ENCODE data around the gene OPRL1. TPM values are rescaled to one million over a fixed set of nuclear protein-coding genes. Genes with fewer than 3 reads are reported as not detected.
A peak's percentile ranks its signal among the peaks of the same experiment; 100 is the strongest.

Gene OPRL1
- total RNA-seq, 2 experiments from 2014 or later = 0.61 to 0.63 TPM

GRCh38 chr20:64058536-64058935 is 21.3 kb upstream of the OPRL1 start:
- peaks cover 13% of the 10 kb centered on the region for H3K4me1 Mint-ChIP-seq (ENCODE audit: low read depth)

GRCh38 chr20:64062276-64062595 is 17.6 kb upstream of the OPRL1 start:
- intact Hi-C loops (cut with micrococcal nuclease) = loop anchor here (10.0 kb wide), 1 partner anchor 87 kb away; the partner anchor contains the start of gene SAMD10
- DNase-seq (no peak), ATAC-seq (no peak)
- CTCF ChIA-PET = interaction anchor here (0.7 to 2.1 kb wide), 5 partner anchors 9 to 82 kb away, joined by 3 to 6 read pairs (median 4); partner anchors contain the start of gene LKAAEAR1
- Mint-ChIP-seq H3K4me3 (peak overlapping the region; percentile 89), H3K36me3 (ENCODE audit: low read depth) (no peaks in the 10 kb centered on the region), H3K4me1 (ENCODE audit: low read depth) (peaks cover 41% of the 10 kb centered on the region), H3K27ac (no peak overlapping the region), H3K27me3 (no peaks in the 10 kb centered on the region), H3K9me3 (no peaks in the 10 kb centered on the region)
- no peak for TF ChIP-seq CTCF (IDR thresholded peaks at IDR 0.05)
- POLR2A ChIA-PET = interaction anchor here (0.7 to 1.6 kb wide), 6 partner anchors 11 to 82 kb away, joined by 3 to 4 read pairs (median 3); partner anchors contain the start of genes OPRL1, PRPF6 and SAMD10

More at GRCh38 chr20:64058536-64058935, 21.3 kb upstream of the OPRL1 start:
- POLR2A ChIA-PET = interaction anchor here (1.1 kb wide), 1 partner anchor 20 kb away, joined by 3 read pairs; no protein-coding TSS in a partner anchor
- Mint-ChIP-seq H3K36me3 (ENCODE audit: low read depth) (no peaks in the 10 kb centered on the region), H3K27me3 (peaks cover 6% of the 10 kb centered on the region), H3K9me3 (no peaks in the 10 kb centered on the region), H3K4me3 (peak overlapping the region; percentile 76), H3K27ac (no peak overlapping the region)
- no peak for TF ChIP-seq CTCF (IDR thresholded peaks at IDR 0.05)
- no peak for DNase-seq
- CTCF ChIA-PET = interaction anchor here (0.7 to 5.0 kb wide), 2 partner anchors 17 to 20 kb away, joined by 3 to 47 read pairs; no protein-coding TSS in a partner anchor
- peak; percentile 1 for ATAC-seq
- intact Hi-C loops (cut with micrococcal nuclease) = no loop called here

DNA sequence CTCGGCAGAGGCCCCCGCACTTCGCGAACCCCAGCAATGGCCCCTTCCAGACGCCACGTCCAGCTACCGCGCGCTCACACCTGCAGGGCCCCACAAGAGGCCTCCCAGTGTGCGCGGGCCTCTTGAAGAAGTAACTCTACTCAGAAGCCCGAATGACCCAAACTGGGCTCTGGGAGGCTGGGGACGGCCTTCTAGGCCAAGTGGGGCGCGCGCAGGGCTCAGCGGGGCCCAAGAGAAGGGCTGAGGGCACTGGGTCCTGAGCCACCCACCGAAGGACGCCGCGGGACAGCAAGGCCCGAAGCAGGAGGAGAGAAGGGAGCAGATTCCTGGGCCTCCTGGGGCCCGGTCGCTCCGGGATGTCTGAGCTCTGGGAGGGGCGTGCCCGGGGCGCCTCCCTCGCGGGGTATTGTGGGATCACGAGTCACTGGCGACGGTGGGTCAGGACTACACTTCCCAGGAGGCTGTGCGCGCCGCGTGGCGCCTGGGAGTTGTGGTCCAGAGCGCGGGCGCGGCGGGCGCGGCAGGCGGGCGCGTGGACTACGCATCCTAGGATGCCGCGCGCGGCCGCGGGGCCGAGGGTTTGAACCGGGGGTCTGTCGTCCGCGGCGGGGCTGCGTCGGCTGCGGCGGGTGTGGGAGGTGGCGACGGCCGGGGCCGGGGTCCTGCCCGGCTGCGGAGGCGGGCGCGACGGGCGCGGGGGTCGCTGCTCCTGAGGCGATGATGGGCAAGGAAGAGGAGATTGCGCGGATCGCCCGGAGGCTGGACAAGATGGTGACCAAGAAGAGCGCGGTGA is 17.1 kb upstream of the OPRL1 start, which contains the start of gene TCEA2:
Gene TCEA2, plus strand, starts transcription at position 603 of the 793 bp plus-strand sequence. Its CDS starts 115 bp downstream, at position 718.
- TF ChIP-seq CTCF (IDR thresholded peaks at IDR 0.05) = no peak
- H3K4me3 Mint-ChIP-seq = peak within 1 kb of the TSS; percentile 89
- CTCF ChIA-PET = interaction anchor here (0.7 to 2.1 kb wide), 5 partner anchors 9 to 82 kb away, joined by 3 to 6 read pairs (median 4); partner anchors contain the start of gene LKAAEAR1
- H3K36me3 Mint-ChIP-seq (ENCODE audit: low read depth) = no peaks in the 10 kb centered on the region
- H3K4me1 Mint-ChIP-seq (ENCODE audit: low read depth) = peaks cover 40% of the 10 kb centered on the region
- POLR2A ChIA-PET = interaction anchor here (0.6 to 1.6 kb wide), 7 partner anchors 12 to 83 kb away, joined by 3 to 4 read pairs (median 3); partner anchors contain the start of genes OPRL1, PRPF6 and SAMD10
- intact Hi-C loops (cut with micrococcal nuclease) = loop anchor here (10.0 kb wide), 1 partner anchor 88 kb away; the partner anchor contains the start of gene SAMD10
- DNase-seq (peak; percentile 98), ATAC-seq (peak; percentile 83)
- no peaks in the 10 kb centered on the region for H3K27me3 Mint-ChIP-seq
- H3K9me3 Mint-ChIP-seq = no peaks in the 10 kb centered on the region
- H3K27ac Mint-ChIP-seq = peak within 1 kb of the TSS; percentile 76

- intact Hi-C loops (cut with micrococcal nuclease) = loop anchor here (10.0 kb wide), 1 partner anchor 89 kb away; the partner anchor contains the start of gene SAMD10
- Mint-ChIP-seq H3K27me3 (no peaks in the 10 kb centered on the region), H3K4me1 (ENCODE audit: low read depth) (peaks cover 37% of the 10 kb centered on the region), H3K4me3 (peak overlapping the region; percentile 89), H3K9me3 (no peaks in the 10 kb centered on the region), H3K27ac (peak overlapping the region; percentile 76), H3K36me3 (ENCODE audit: low read depth) (no peaks in the 10 kb centered on the region)
- ChIA-PET POLR2A (interaction anchor here (0.6 to 1.9 kb wide), 6 partner anchors 9 to 32 kb away, joined by 3 to 7 read pairs (median 4); no protein-coding TSS in a partner anchor), CTCF (interaction anchor here (1.0 to 2.1 kb wide), 3 partner anchors 20 to 83 kb away, joined by 3 to 6 read pairs (median 4); partner anchors contain the start of gene LKAAEAR1)
- no peak for TF ChIP-seq CTCF (IDR thresholded peaks at IDR 0.05)
- DNase-seq (peak; percentile 63), ATAC-seq (no peak)
Observed at GRCh38 chr20:64063389-64064144, 16.3 kb upstream of the OPRL1 start.
